ENCODE data around the gene PACS1. TPM values are rescaled to one million over a fixed set of nuclear protein-coding genes. Genes with fewer than 3 reads are reported as not detected.

The PACS1 gene
- total RNA-seq, 4 donors from 2014 or later: 37.1 to 97.8 (median 54.3) TPM

- no peak overlapping the region for H3K4me3 ChIP-seq
- intact Hi-C loops (cut with DNase I): no loop called here
- peak; percentile 93 for DNase-seq (ENCODE audit: extremely low spot score)
- peaks cover 0 to 6% (median 0%) of the 10 kb centered on the region in 4 donors for H3K36me3 ChIP-seq
- no peaks in the 10 kb centered on the region for H3K9me3 ChIP-seq
- H3K4me1 ChIP-seq: peaks cover 15 to 45% (median 38%) of the 10 kb centered on the region in 4 donors
- H3K27ac ChIP-seq (replicated peaks in 1 of 4): no peak overlapping the region
- WGBS: 22% methylated on average over 5 of the region's 11 CpGs
- TF ChIP-seq CTCF (IDR thresholded peaks at IDR 0.05): peak; percentile 76 to 97 (median 83)
- TF ChIP-seq POLR2A (IDR thresholded peaks at IDR 0.05; ENCODE audit: low read depth): no peak
- TF ChIP-seq POLR2AphosphoS5 (IDR thresholded peaks at IDR 0.05): peak in 1 of 2 donors; percentile 13
- no peak for TF ChIP-seq EP300 (IDR thresholded peaks at IDR 0.05)
- H3K27me3 ChIP-seq: peaks cover 0 to 18% (median 3%) of the 10 kb centered on the region in 4 donors
Observed at GRCh38 chr11:66045177-66045639, 24.9 kb upstream of the PACS1 start.

GRCh38 chr11:66046901-66047300 is 23.2 kb upstream of the PACS1 start:
- H3K4me1 ChIP-seq: peaks cover 22 to 54% (median 48%) of the 10 kb centered on the region in 4 donors
- H3K9me3 ChIP-seq: no peaks in the 10 kb centered on the region
- no peak for TF ChIP-seq CTCF (IDR thresholded peaks at IDR 0.05)
- TF ChIP-seq POLR2A (IDR thresholded peaks at IDR 0.05; ENCODE audit: low read depth): no peak
- no peak for TF ChIP-seq POLR2AphosphoS5 (IDR thresholded peaks at IDR 0.05)
- no peak for TF ChIP-seq EP300 (IDR thresholded peaks at IDR 0.05)
- WGBS: 86% methylated on average over 3 of the region's 3 CpGs
- no peak overlapping the region for H3K4me3 ChIP-seq
- no peak for DNase-seq (ENCODE audit: extremely low spot score)
- peaks cover 0 to 6% (median 0%) of the 10 kb centered on the region in 4 donors for H3K36me3 ChIP-seq
- intact Hi-C loops (cut with DNase I): no loop called here
- H3K27ac ChIP-seq (replicated peaks in 1 of 4): peak overlapping the region; percentile 69 to 81 (median 72)
- H3K27me3 ChIP-seq: peaks cover 0 to 18% (median 3%) of the 10 kb centered on the region in 4 donors

GRCh38 chr11:66047541-66048365 is 22.3 kb upstream of the PACS1 start:
- Histone ChIP-seq H3K27me3 (peaks cover 0 to 18% (median 3%) of the 10 kb centered on the region in 4 donors), H3K9me3 (no peaks in the 10 kb centered on the region), H3K27ac (replicated peaks in 1 of 4) (peak overlapping the region; percentile 69 to 81 (median 72)), H3K4me3 (peak overlapping the region in 2 of 4 donors; percentile 3 to 49), H3K36me3 (peaks cover 0 to 6% (median 0%) of the 10 kb centered on the region in 4 donors), H3K4me1 (peaks cover 23 to 57% (median 51%) of the 10 kb centered on the region in 4 donors)
- TF ChIP-seq CTCF (IDR thresholded peaks at IDR 0.05) (no peak), POLR2A (IDR thresholded peaks at IDR 0.05; ENCODE audit: low read depth) (no peak), EP300 (IDR thresholded peaks at IDR 0.05) (no peak), POLR2AphosphoS5 (IDR thresholded peaks at IDR 0.05) (no peak)
- intact Hi-C loops (cut with DNase I): no loop called here
- 37% methylated on average over 8 of the region's 11 CpGs for WGBS
- no peak for DNase-seq (ENCODE audit: extremely low spot score)

- Histone ChIP-seq H3K27ac (replicated peaks in 1 of 4) (peak within 1 kb of the TSS; percentile 69 to 81 (median 72)), H3K9me3 (no peaks in the 10 kb centered on the region), H3K4me3 (peak within 1 kb of the TSS; percentile 22 to 51 (median 44)), H3K27me3 (peaks cover 0 to 18% (median 3%) of the 10 kb centered on the region in 4 donors), H3K4me1 (peaks cover 33 to 66% (median 61%) of the 10 kb centered on the region in 4 donors), H3K36me3 (peaks cover 0 to 4% (median 2%) of the 10 kb centered on the region in 4 donors)
- TF ChIP-seq POLR2A (IDR thresholded peaks at IDR 0.05; ENCODE audit: low read depth) (no peak), EP300 (IDR thresholded peaks at IDR 0.05) (no peak), POLR2AphosphoS5 (IDR thresholded peaks at IDR 0.05) (no peak), CTCF (IDR thresholded peaks at IDR 0.05) (no peak)
- DNase-seq (ENCODE audit: extremely low spot score): no peak
- intact Hi-C loops (cut with DNase I): no loop called here
- WGBS: 21% methylated on average over 12 of the region's 39 CpGs
Observed at GRCh38 chr11:66048547-66049323, 21.3 kb upstream of the PACS1 start, which contains the start of gene GAL3ST3. Gene GAL3ST3, minus strand, starts transcription at chr11:66049161. Its CDS starts 3,746 bp downstream, at chr11:66045415.
